K562 (cell line): ENCODE measurements around the gene NR1H2. TPM values are rescaled to one million over a fixed set of nuclear protein-coding genes. Genes with fewer than 3 reads are reported as not detected.
A peak's percentile ranks its signal among the peaks of the same experiment; 100 is the strongest.

Experiments
- CXXC5 ChIP-seq: fragments of 250-450 bp; sonication (Bioruptor Pico); IDR thresholded peaks from 2 replicates; pipeline ENCODE4 v1.8.0; 2022; ENCODE audit warnings: inconsistent platforms, mild to moderate bottlenecking, moderate library complexity
- MAFK ChIP-seq: IDR thresholded peaks from 2 replicates; pipeline ENCODE4 v1.6.1; 2011; ENCODE audit warnings: low read length, improper control_type of control experiment
- RBFOX2 ChIP-seq: fragments of 200-400 bp; formaldehyde crosslinking; IDR thresholded peaks from 2 replicates; pipeline ENCODE4 v1.6.1; 2017; ENCODE audit warnings: low read depth, mild to moderate bottlenecking, low read length, moderate library complexity
- RBM22 ChIP-seq: fragments of 200-400 bp; formaldehyde crosslinking; IDR thresholded peaks from 2 replicates; pipeline ENCODE4 v1.6.1; 2018; ENCODE audit warnings: low read length, low read depth; ENCODE audit not compliant: poor library complexity, severe bottlenecking
- SMAD4 ChIP-seq: fragments of 250-450 bp; sonication (Bioruptor Pico); conservative IDR thresholded peaks from 2 replicates; pipeline ENCODE4 v1.8.0; 2021; ENCODE audit warnings: inconsistent platforms, mild to moderate bottlenecking, moderate library complexity
- ZBTB17 ChIP-seq: fragments of 450-650 bp; formaldehyde crosslinking; IDR thresholded peaks from 2 replicates; pipeline ENCODE4 v1.4.0; 2020; ENCODE audit warnings: mild to moderate bottlenecking
- polyA plus RNA-seq, 8 experiments: library from polyadenylated mRNA; depleted of rRNA in 4 of 8; stranded (reverse) in 5 of 8; unstranded in 3 of 8; fragments of >200 nt; fragmentation: Nextera tagmentation in 2 of 8; fragmentation: Illumina TruSeq in 1 of 8; extraction: Ambion mirVana in 2 of 8; extraction: Trizol in 1 of 8; gene quantifications; 2 replicates each; pipeline versions ENCODE4 v1.2.1 to v1.2.3, GENCODE V29; 2011 to 2014; ENCODE audit warnings: inconsistent platforms in 1 of 8, missing spikeins in 1 of 8
- total RNA-seq, 7 experiments: library from RNA; depleted of rRNA in 6 of 7; stranded (reverse); fragments of >200 nt in 6 of 7; fragmentation: Illumina TruSeq in 2 of 7; extraction: Trizol in 2 of 7; gene quantifications; 2 replicates each; pipeline versions ENCODE4 v1.2.1 to v1.2.3, GENCODE V29; 2011 to 2021; ENCODE audit warnings: low replicate concordance in 1 of 7
- TF ChIP-seq, protein P1 (sequence below): sonication (generic); formaldehyde crosslinking; IDR thresholded peaks from 2 replicates; pipeline ENCODE4 v1.8.1; 2023; ENCODE audit warnings: mild to moderate bottlenecking, missing genetic modification reagents, moderate library complexity

Gene NR1H2
- total and polyA plus RNA-seq, 9 of the 15 experiments (the other 6 are each of a cell fraction or from before 2014, with no cell fraction given), result 0.11 to 73.8 (median 24.0) TPM

DNA sequence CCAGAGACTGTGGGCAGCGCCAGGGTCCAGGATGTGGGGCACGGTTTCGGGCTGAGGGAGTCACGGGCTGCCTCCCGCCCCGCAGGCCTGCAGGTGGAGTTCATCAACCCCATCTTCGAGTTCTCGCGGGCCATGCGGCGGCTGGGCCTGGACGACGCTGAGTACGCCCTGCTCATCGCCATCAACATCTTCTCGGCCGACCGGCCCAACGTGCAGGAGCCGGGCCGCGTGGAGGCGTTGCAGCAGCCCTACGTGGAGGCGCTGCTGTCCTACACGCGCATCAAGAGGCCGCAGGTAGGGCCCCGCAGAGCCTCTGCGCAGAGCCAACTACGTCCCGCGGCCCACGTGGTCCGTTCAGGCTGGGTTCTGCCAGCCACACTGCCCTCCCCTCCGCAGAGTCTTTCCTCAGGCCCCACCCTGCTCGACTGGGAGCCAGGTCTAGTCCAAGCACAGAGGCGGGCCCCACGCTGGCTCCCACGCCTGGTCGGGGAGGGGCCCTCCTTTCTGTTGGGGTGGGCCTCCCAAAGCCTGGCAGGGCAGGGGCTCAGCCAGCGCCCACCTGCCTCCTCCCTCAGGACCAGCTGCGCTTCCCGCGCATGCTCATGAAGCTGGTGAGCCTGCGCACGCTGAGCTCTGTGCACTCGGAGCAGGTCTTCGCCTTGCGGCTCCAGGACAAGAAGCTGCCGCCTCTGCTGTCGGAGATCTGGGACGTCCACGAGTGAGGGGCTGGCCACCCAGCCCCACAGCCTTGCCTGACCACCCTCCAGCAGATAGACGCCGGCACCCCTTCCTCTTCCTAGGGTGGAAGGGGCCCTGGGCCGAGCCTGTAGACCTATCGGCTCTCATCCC is 5.8 kb downstream of the NR1H2 start (continued):
- TF ChIP-seq CXXC5 (CRISPR knock-in tag) (no peak), ZBTB17 (CRISPR knock-in tag) (no peak), RBFOX2 (peak; percentile 60), MAFK (no peak), RBM22 (peak; percentile 40), SMAD4 (no peak)
- TF ChIP-seq, protein P1, sequence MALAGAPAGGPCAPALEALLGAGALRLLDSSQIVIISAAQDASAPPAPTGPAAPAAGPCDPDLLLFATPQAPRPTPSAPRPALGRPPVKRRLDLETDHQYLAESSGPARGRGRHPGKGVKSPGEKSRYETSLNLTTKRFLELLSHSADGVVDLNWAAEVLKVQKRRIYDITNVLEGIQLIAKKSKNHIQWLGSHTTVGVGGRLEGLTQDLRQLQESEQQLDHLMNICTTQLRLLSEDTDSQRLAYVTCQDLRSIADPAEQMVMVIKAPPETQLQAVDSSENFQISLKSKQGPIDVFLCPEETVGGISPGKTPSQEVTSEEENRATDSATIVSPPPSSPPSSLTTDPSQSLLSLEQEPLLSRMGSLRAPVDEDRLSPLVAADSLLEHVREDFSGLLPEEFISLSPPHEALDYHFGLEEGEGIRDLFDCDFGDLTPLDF, result no peak
